ENCODE measurements around the gene PCDH15. TPM values are rescaled to one million over a fixed set of nuclear protein-coding genes. Genes with fewer than 3 reads are reported as not detected.

The PCDH15 gene
- total and polyA plus RNA-seq, 9 of the 15 experiments (the other 6 are each of a cell fraction or from before 2014, with no cell fraction given): not detected

GRCh38 chr10:54198051-54198450 is 603.0 kb downstream of the PCDH15 start:
- H3K9me1 ChIP-seq (ENCODE audit: control insufficient read depth, insufficient read depth, low read length): no peaks in the 10 kb centered on the region
- in situ Hi-C loops (cut with MboI): no loop called here
- ChIA-PET POLR2A (no interaction called here), CTCF (ENCODE audit: low intra/inter-chr PET ratio) (no interaction called here)
- BruUV-seq (replicated peaks): no TSS peak
- no peak for DNase-seq (ENCODE audit: extremely low read depth in 1 of 4, low spot score in 3 of 4)
- no peak for ATAC-seq
- no peak overlapping the region for H2AFZ ChIP-seq (ENCODE audit: low read depth, low read length)
- H3K27me3 ChIP-seq (ENCODE audit: control insufficient read depth in 2 of 2, insufficient read depth in 2 of 2, low read length in 2 of 2): no peaks in the 10 kb centered on the region
- H3K4me1 ChIP-seq (replicated peaks in 1 of 2; ENCODE audit: control insufficient read depth in 2 of 2, insufficient read depth in 2 of 2, low read length in 2 of 2): no peaks in the 10 kb centered on the region
- H3K9me3 ChIP-seq (replicated peaks; ENCODE audit: control insufficient read depth, insufficient read depth, low read depth, low read length): no peaks in the 10 kb centered on the region
- 0% methylated on average over 3 of the region's 3 CpGs for WGBS (ENCODE audit: insufficient coverage, low coverage, missing lambda C conversion rate)
- no peak for TF ChIP-seq ZC3H4 (CRISPR knock-in tag; IDR thresholded peaks at IDR 0.05; ENCODE audit: borderline replicate concordance)
- no peak for TF ChIP-seq ZBTB1 (CRISPR knock-in tag; IDR thresholded peaks at IDR 0.05; ENCODE audit: borderline replicate concordance, low read depth)
- no peak for TF ChIP-seq E2F1 (CRISPR knock-in tag; IDR thresholded peaks at IDR 0.05)
- no peak for TF ChIP-seq ZNF217 (CRISPR knock-in tag; IDR thresholded peaks at IDR 0.05)
- TF ChIP-seq NR1H2 (CRISPR knock-in tag; IDR thresholded peaks at IDR 0.05): no peak
- H3K4me3 ChIP-seq: no peak overlapping the region
- no peaks in the 10 kb centered on the region for H3K36me3 ChIP-seq (ENCODE audit: control insufficient read depth, insufficient read depth, low read length)
- no peaks in the 10 kb centered on the region for H4K20me1 ChIP-seq (replicated peaks; ENCODE audit: control insufficient read depth, insufficient read depth, low read length)
- intact Hi-C loops (cut with micrococcal nuclease): no loop called here
- no peak for FAIRE-seq
- H3K79me2 ChIP-seq (ENCODE audit: control insufficient read depth, insufficient read depth, low read length): no peaks in the 10 kb centered on the region
- H3K27ac ChIP-seq (ENCODE audit: extremely low read depth, low read depth, low read length): no peak overlapping the region
- no peak overlapping the region for H3K9ac ChIP-seq (ENCODE audit: insufficient read depth in 1 of 2, low read depth in 2 of 2, low read length in 2 of 2)
- H3K4me2 ChIP-seq (ENCODE audit: insufficient read depth, low read length): no peak overlapping the region

DNA sequence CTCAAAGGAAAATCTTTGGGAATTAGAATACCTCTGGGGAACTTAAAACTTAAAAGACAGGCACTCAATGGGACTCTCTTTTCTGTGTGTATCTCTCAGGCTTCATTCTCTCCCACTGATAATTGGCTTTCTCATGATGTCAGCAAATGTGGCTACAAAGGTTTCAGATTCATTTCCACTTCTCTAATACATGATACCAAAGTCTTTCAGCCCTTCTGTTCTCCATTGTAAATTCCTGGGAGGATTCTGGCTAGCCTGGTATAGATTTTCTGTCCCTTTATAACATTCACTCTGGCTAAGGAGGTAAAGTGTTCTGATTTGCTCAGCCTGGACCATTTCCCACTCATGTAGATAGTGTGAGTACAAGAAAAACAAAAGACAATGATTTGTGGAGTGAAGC is 606.2 kb downstream of the PCDH15 start:
- no TSS peak for BruUV-seq (replicated peaks)
- intact Hi-C loops (cut with micrococcal nuclease): no loop called here
- POLR2A ChIA-PET: no interaction called here
- TF ChIP-seq ZBTB12 (CRISPR knock-in tag; IDR thresholded peaks at IDR 0.05) (no peak), MTA1 (IDR thresholded peaks at IDR 0.05; ENCODE audit: borderline replicate concordance) (no peak), MBD2 (IDR thresholded peaks at IDR 0.05; ENCODE audit: borderline replicate concordance, low read depth) (no peak), ILK (tag; IDR thresholded peaks at IDR 0.05; ENCODE audit: borderline replicate concordance, low read depth) (no peak), HDGF (IDR thresholded peaks at IDR 0.05) (no peak), MYC (IDR thresholded peaks at IDR 0.05; ENCODE audit: low read depth, low read length) (no peak), MYC (CRISPR knock-in tag; IDR thresholded peaks at IDR 0.05; ENCODE audit: borderline replicate concordance, low read depth) (no peak), RUNX1 (IDR thresholded peaks at IDR 0.05; ENCODE audit: low read depth) (no peak)
- TF ChIP-seq, protein P1, sequence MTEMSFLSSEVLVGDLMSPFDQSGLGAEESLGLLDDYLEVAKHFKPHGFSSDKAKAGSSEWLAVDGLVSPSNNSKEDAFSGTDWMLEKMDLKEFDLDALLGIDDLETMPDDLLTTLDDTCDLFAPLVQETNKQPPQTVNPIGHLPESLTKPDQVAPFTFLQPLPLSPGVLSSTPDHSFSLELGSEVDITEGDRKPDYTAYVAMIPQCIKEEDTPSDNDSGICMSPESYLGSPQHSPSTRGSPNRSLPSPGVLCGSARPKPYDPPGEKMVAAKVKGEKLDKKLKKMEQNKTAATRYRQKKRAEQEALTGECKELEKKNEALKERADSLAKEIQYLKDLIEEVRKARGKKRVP (CRISPR knock-in tag; IDR thresholded peaks at IDR 0.05): no peak
- TF ChIP-seq, protein P2, sequence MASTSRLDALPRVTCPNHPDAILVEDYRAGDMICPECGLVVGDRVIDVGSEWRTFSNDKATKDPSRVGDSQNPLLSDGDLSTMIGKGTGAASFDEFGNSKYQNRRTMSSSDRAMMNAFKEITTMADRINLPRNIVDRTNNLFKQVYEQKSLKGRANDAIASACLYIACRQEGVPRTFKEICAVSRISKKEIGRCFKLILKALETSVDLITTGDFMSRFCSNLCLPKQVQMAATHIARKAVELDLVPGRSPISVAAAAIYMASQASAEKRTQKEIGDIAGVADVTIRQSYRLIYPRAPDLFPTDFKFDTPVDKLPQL (IDR thresholded peaks at IDR 0.05; ENCODE audit: extremely low read depth, insufficient read length): no peak

More for the DNA sequence above, 606.2 kb downstream of the PCDH15 start:
- ATAC-seq: no peak
- Histone ChIP-seq H4K20me1 (replicated peaks; ENCODE audit: control insufficient read depth, insufficient read depth, low read length) (no peaks in the 10 kb centered on the region), H3K9ac (ENCODE audit: insufficient read depth in 1 of 2, low read depth in 2 of 2, low read length in 2 of 2) (no peak overlapping the region), H3K4me1 (replicated peaks in 1 of 2; ENCODE audit: control insufficient read depth in 2 of 2, insufficient read depth in 2 of 2, low read length in 2 of 2) (no peaks in the 10 kb centered on the region), H2AFZ (ENCODE audit: low read depth, low read length) (no peak overlapping the region), H3K4me3 (no peak overlapping the region), H3K27ac (ENCODE audit: extremely low read depth, low read depth, low read length) (no peak overlapping the region), H3K9me1 (ENCODE audit: control insufficient read depth, insufficient read depth, low read length) (no peaks in the 10 kb centered on the region), H3K79me2 (ENCODE audit: control insufficient read depth, insufficient read depth, low read length) (no peaks in the 10 kb centered on the region), H3K4me2 (ENCODE audit: insufficient read depth, low read length) (no peak overlapping the region), H3K27me3 (ENCODE audit: control insufficient read depth in 2 of 2, insufficient read depth in 2 of 2, low read length in 2 of 2) (no peaks in the 10 kb centered on the region), H3K36me3 (ENCODE audit: control insufficient read depth, insufficient read depth, low read length) (no peaks in the 10 kb centered on the region), H3K9me3 (replicated peaks; ENCODE audit: control insufficient read depth, insufficient read depth, low read depth, low read length) (no peaks in the 10 kb centered on the region; the same call in 1 of the 2 replicates)
- in situ Hi-C loops (cut with MboI): no loop called here
- DNase-seq (ENCODE audit: extremely low read depth in 1 of 4, low spot score in 3 of 4): no peak
- CTCF ChIA-PET (ENCODE audit: low intra/inter-chr PET ratio): no interaction called here
- FAIRE-seq: no peak

Data from K562 (cell line).